ENCODE data around the gene KPNA3. TPM values are rescaled to one million over a fixed set of nuclear protein-coding genes. Genes with fewer than 3 reads are reported as not detected.

KPNA3 gene
- total RNA-seq, 1 experiment from 2014 or later, result 36.8 TPM

GRCh38 chr13:49667773-49668172 lies 124.7 kb downstream of the KPNA3 start:
- BruUV-seq (replicated peaks), result no TSS peak
- Histone ChIP-seq H3K27me3 (ENCODE audit: control insufficient read depth, insufficient read depth, low read length) (no peaks in the 10 kb centered on the region), H3K27ac (ENCODE audit: low read length) (no peak overlapping the region), H3K4me1 (ENCODE audit: control insufficient read depth, insufficient read depth, low read length) (no peaks in the 10 kb centered on the region), H3K36me3 (ENCODE audit: control insufficient read depth, insufficient read depth, low read length) (no peaks in the 10 kb centered on the region), H3K4me3 (ENCODE audit: low read depth in 2 of 2, low read length in 2 of 2) (no peak overlapping the region), H3K9me3 (ENCODE audit: control insufficient read depth, insufficient read depth, low read depth, low read length) (no peaks in the 10 kb centered on the region)
- CTCF ChIA-PET, result no interaction called here
- POLR2A ChIA-PET, result no interaction called here
- intact Hi-C loops (cut with micrococcal nuclease; ENCODE audit: unreplicated experiment) (loop anchor here (5.0 kb wide), 1 partner anchor 180 kb away; no protein-coding TSS in a partner anchor), in situ Hi-C loops (cut with HindIII; ENCODE audit: low pct_unique_long_range_greater_than_20kb, low sequenced_read_pairs) (no loop called here)
- DNase-seq (ENCODE audit: low read depth, low spot score) (no peak), ATAC-seq (no peak)
- TF ChIP-seq CTCF (IDR thresholded peaks at IDR 0.05) (no peak), REST (IDR thresholded peaks at IDR 0.05; ENCODE audit: insufficient read depth in 1 of 2, low read depth in 2 of 2, low read length in 1 of 2) (no peak), POLR2AphosphoS5 (IDR thresholded peaks at IDR 0.05; ENCODE audit: low read depth, low read length) (no peak), TCF7L2 (IDR thresholded peaks at IDR 0.05; ENCODE audit: low read depth, low read length) (no peak), SIN3A (IDR thresholded peaks at IDR 0.05; ENCODE audit: borderline replicate concordance, insufficient read depth, low read depth, low read length) (no peak)

GRCh38 chr13:49664606-49665005 lies 127.9 kb downstream of the KPNA3 start:
- no peaks in the 10 kb centered on the region for H3K4me1 ChIP-seq (ENCODE audit: control insufficient read depth, insufficient read depth, low read length)
- no peak overlapping the region for H3K27ac ChIP-seq (ENCODE audit: low read length)
- ChIA-PET CTCF (no interaction called here), POLR2A (no interaction called here)
- H3K27me3 ChIP-seq (ENCODE audit: control insufficient read depth, insufficient read depth, low read length), result no peaks in the 10 kb centered on the region
- TF ChIP-seq REST (IDR thresholded peaks at IDR 0.05; ENCODE audit: insufficient read depth in 1 of 2, low read depth in 2 of 2, low read length in 1 of 2), result no peak
- TF ChIP-seq CTCF (IDR thresholded peaks at IDR 0.05), result no peak
- no peak for TF ChIP-seq TCF7L2 (IDR thresholded peaks at IDR 0.05; ENCODE audit: low read depth, low read length)
- TF ChIP-seq SIN3A (IDR thresholded peaks at IDR 0.05; ENCODE audit: borderline replicate concordance, insufficient read depth, low read depth, low read length), result no peak
- TF ChIP-seq POLR2AphosphoS5 (IDR thresholded peaks at IDR 0.05; ENCODE audit: low read depth, low read length), result no peak
- ATAC-seq (no peak), DNase-seq (ENCODE audit: low read depth, low spot score) (no peak)
- no peaks in the 10 kb centered on the region for H3K9me3 ChIP-seq (ENCODE audit: control insufficient read depth, insufficient read depth, low read depth, low read length)
- intact Hi-C loops (cut with micrococcal nuclease; ENCODE audit: unreplicated experiment), result loop anchor here (5.0 kb wide), 1 partner anchor 183 kb away; no protein-coding TSS in a partner anchor
- BruUV-seq (replicated peaks), result no TSS peak
- no peak overlapping the region for H3K4me3 ChIP-seq (ENCODE audit: low read depth in 2 of 2, low read length in 2 of 2)
- H3K36me3 ChIP-seq (ENCODE audit: control insufficient read depth, insufficient read depth, low read length), result no peaks in the 10 kb centered on the region
- in situ Hi-C loops (cut with HindIII; ENCODE audit: low pct_unique_long_range_greater_than_20kb, low sequenced_read_pairs), result no loop called here

Data from Panc1 (cell line).